ENCODE results near the gene LCA5L. TPM values are rescaled to one million over a fixed set of nuclear protein-coding genes. Genes with fewer than 3 reads are reported as not detected.

LCA5L gene
- polyA plus RNA-seq, 2 of the 4 experiments (the other 2 are of a cell fraction): 0.90 to 2.8 TPM

DNA sequence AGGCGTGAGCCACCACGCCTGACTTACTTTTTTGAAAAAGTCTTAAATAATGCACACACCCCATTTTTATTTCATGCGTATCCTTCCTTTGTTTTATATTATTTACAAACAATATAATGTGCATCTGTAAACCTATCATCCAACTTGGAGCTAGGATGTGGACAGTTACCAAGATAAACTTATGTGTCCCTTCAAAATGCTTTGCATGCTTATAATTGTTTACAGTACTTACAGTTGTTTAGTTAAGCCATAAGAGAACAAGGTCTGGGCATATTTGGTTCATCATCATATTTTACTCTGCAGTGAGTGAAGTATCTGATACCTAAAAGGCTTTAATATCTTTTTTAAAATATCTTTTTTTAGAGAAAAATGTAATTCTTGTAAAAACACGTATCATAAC lies 80.6 kb downstream of the LCA5L start:
- FAIRE-seq (no peak), DNase-seq (ENCODE audit: low read depth in 1 of 2, low spot score in 1 of 2) (no peak), ATAC-seq (no peak)
- no peaks in the 10 kb centered on the region for H3K4me1 ChIP-seq
- no peaks in the 10 kb centered on the region for H3K9me3 ChIP-seq
- POLR2A ChIA-PET: no interaction called here
- H3K27ac ChIP-seq: no peak overlapping the region
- TF ChIP-seq HOXB13 (CRISPR knock-in tag; IDR thresholded peaks at IDR 0.05; ENCODE audit: low read depth) (no peak), JUNB (IDR thresholded peaks at IDR 0.05) (no peak), REST (IDR thresholded peaks at IDR 0.05) (no peak)
- TF ChIP-seq, protein P1, sequence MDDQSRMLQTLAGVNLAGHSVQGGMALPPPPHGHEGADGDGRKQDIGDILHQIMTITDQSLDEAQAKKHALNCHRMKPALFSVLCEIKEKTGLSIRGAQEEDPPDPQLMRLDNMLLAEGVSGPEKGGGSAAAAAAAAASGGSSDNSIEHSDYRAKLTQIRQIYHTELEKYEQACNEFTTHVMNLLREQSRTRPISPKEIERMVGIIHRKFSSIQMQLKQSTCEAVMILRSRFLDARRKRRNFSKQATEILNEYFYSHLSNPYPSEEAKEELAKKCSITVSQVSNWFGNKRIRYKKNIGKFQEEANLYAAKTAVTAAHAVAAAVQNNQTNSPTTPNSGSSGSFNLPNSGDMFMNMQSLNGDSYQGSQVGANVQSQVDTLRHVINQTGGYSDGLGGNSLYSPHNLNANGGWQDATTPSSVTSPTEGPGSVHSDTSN (IDR thresholded peaks at IDR 0.05): no peak
- CTCF ChIA-PET: interaction anchor here (1.0 kb wide), 1 partner anchor 21 kb away, joined by 6 read pairs; no protein-coding TSS in a partner anchor
- H3K4me3 ChIP-seq: no peak overlapping the region
- no peak overlapping the region for H3K4me2 ChIP-seq
- 77% methylated on average over 4 of the region's 4 CpGs for WGBS (ENCODE audit: missing lambda C conversion rate)

DNA sequence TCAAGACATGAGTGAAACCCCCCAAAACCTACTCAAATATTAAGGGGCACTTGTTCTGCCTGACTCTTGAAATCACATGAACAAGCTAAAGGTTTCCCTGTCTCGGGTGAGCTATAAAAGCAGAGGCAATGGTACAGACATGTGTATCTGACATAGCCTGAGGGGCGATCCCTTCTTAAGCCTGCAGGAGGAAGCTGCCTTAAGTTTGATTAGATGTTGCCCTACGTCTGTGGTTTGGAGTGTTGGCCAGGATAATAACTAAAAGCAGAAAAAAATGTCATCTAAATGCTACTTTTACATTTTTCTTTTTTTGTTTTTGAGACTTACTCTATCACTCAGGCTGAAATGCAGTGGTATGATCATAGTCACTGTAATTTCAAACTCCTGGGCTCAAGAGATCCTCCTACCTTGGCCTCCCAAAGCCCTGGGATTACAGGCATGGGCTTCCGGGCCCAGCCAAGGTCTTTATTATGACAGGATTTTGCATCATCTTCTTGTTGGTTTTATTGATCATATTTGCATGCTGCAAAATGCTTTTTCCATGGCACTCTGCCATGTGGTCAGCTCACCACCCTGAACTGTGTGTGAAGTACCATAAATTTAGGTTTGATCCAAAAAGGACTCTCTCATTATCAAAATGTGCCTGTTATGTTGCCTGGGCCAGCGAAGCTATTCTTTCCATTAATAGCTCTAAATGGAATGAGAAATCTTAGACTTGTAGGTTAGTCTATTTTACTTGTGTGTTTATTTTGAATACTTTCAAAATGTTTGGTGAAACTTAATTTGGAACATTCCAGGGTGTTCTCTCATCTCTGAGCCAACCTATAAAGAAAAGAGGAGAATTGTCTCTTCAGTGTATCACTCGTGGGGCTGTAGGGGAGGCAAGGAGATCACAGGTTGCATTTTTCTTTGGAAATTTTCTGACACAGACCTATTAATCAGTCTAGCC lies 81.7 kb downstream of the LCA5L start:
- Histone ChIP-seq H3K4me3 (no peak overlapping the region), H3K27ac (no peak overlapping the region), H3K4me2 (no peak overlapping the region), H3K4me1 (no peaks in the 10 kb centered on the region), H3K9me3 (no peaks in the 10 kb centered on the region)
- POLR2A ChIA-PET: no interaction called here
- TF ChIP-seq RCOR1 (IDR thresholded peaks at IDR 0.05; ENCODE audit: low read depth, low read length) (no peak), ZSCAN20 (CRISPR knock-in tag; IDR thresholded peaks at IDR 0.05) (no peak)
- WGBS (ENCODE audit: missing lambda C conversion rate): 75% methylated on average over 6 of the region's 6 CpGs
- CTCF ChIA-PET: interaction anchor here (1.1 kb wide), 1 partner anchor 9 kb away, joined by 3 read pairs; no protein-coding TSS in a partner anchor
- FAIRE-seq (no peak), ATAC-seq (no peak), DNase-seq (ENCODE audit: low read depth in 1 of 2, low spot score in 1 of 2) (no peak)

DNA sequence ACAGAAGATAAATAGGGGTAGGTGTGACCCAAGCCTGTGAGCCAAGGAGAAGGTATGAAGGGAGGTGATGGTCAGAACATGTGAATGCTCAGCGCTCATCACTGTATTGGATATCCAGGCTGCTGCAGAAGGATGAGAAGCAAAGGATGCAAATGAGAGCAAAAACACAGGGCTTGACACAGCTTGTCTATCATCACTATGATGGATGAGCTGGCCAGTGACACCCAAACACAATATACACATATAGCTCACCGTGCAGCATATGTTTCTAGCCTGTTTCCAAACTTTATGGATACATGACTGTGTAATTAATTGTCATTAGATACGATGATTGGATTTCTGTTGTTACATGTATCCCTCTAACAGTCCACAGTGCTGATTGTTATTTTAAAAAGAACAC lies 82.8 kb downstream of the LCA5L start:
- no peak overlapping the region for H3K4me3 ChIP-seq
- POLR2A ChIA-PET: no interaction called here
- no peak for FAIRE-seq
- WGBS (ENCODE audit: missing lambda C conversion rate): 60% methylated on average over 3 of the region's 3 CpGs
- H3K4me2 ChIP-seq: no peak overlapping the region
- H3K27ac ChIP-seq: no peak overlapping the region
- no peak for ATAC-seq
- CTCF ChIA-PET: interaction anchor here (0.9 kb wide), 1 partner anchor 10 kb away, joined by 4 read pairs; no protein-coding TSS in a partner anchor
- DNase-seq (ENCODE audit: low read depth in 1 of 2, low spot score in 1 of 2): no peak
- H3K4me1 ChIP-seq: no peaks in the 10 kb centered on the region
- no peaks in the 10 kb centered on the region for H3K9me3 ChIP-seq
- no peak for TF ChIP-seq CEBPB (IDR thresholded peaks at IDR 0.05)
- no peak for TF ChIP-seq JUN (IDR thresholded peaks at IDR 0.05)
- no peak for TF ChIP-seq ZNF302 (CRISPR knock-in tag; IDR thresholded peaks at IDR 0.05)
- TF ChIP-seq MYC (IDR thresholded peaks at IDR 0.05; ENCODE audit: borderline replicate concordance, low read length): no peak
- TF ChIP-seq CTCF (IDR thresholded peaks at IDR 0.05): no peak
- no peak for TF ChIP-seq ELK1 (IDR thresholded peaks at IDR 0.05; ENCODE audit: low read depth, low read length)
- TF ChIP-seq USF2 (IDR thresholded peaks at IDR 0.05): no peak
- no peak for TF ChIP-seq TFCP2L1 (CRISPR knock-in tag; IDR thresholded peaks at IDR 0.05)
- TF ChIP-seq FOXS1 (CRISPR knock-in tag; IDR thresholded peaks at IDR 0.05): no peak
- TF ChIP-seq, protein P2, sequence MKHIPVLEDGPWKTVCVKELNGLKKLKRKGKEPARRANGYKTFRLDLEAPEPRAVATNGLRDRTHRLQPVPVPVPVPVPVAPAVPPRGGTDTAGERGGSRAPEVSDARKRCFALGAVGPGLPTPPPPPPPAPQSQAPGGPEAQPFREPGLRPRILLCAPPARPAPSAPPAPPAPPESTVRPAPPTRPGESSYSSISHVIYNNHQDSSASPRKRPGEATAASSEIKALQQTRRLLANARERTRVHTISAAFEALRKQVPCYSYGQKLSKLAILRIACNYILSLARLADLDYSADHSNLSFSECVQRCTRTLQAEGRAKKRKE (CRISPR knock-in tag; IDR thresholded peaks at IDR 0.05; ENCODE audit: low read depth): no peak
- TF ChIP-seq NPAS2 (CRISPR knock-in tag; IDR thresholded peaks at IDR 0.05; ENCODE audit: borderline replicate concordance): no peak
- no peak for TF ChIP-seq REST (IDR thresholded peaks at IDR 0.05)

Measured in A549 (cell line).